Upper lobe of left lung (tissue), 6 donors: Measurements from ENCODE around the gene CSF2. TPM values are rescaled to one million over a fixed set of nuclear protein-coding genes. Genes with fewer than 3 reads are reported as not detected.

Source experiments
- ATAC-seq, 2 donors: fragments of 200-7000 bp; cut with Tn5 transposase; one replicate each; pipeline ENCODE4 v1.9.1; 2022; ENCODE audit warnings: mild to moderate bottlenecking in 2 of 2, moderate library complexity in 2 of 2; ENCODE audit not compliant: low FRiP score in 2 of 2
- DNase-seq, 2 donors: peaks; one replicate each; pipeline ENCODE4 v3.0.0-alpha.2; 2019 to 2020
- H3K27ac ChIP-seq, 4 donors: fragments of 200-600 bp; sonication (generic); one replicate each; pipeline ENCODE4 v1.5.1; 2016 to 2019
- H3K27me3 ChIP-seq, 4 donors: fragments of 200-600 bp; sonication (generic); one replicate each; pipeline ENCODE4 v1.5.1; 2017 to 2019
- H3K36me3 ChIP-seq, 4 donors: fragments of 200-600 bp; sonication (generic); one replicate each; pipeline ENCODE4 v1.5.1; 2016 to 2019
- H3K4me1 ChIP-seq, 4 donors: fragments of 200-600 bp; sonication (generic); one replicate each; pipeline ENCODE4 v1.5.1; 2018 to 2019
- H3K4me3 ChIP-seq, 4 donors: fragments of 200-600 bp; sonication (generic); one replicate each; pipeline ENCODE4 v1.5.1; 2017 to 2019; ENCODE audit warnings: mild to moderate bottlenecking in 2 of 4, moderate library complexity in 1 of 4
- H3K9me3 ChIP-seq, 4 donors: fragments of 200-600 bp; sonication (generic); one replicate each; pipeline ENCODE4 v1.5.1; 2018 to 2019
- EP300 ChIP-seq, 4 donors: sonication (generic); formaldehyde crosslinking; IDR thresholded peaks; one replicate each; pipeline ENCODE4 v1.5.1; 2017; ENCODE audit warnings: antibody characterized with exemption in 4 of 4, control low read depth in 2 of 4
- POLR2A ChIP-seq, 4 donors: fragments of 450-650 bp; IDR thresholded peaks; one replicate each; pipeline ENCODE4 v1.5.1; 2016 to 2017; ENCODE audit warnings: antibody characterized with exemption in 4 of 4, mild to moderate bottlenecking in 2 of 4
- POLR2AphosphoS5 ChIP-seq, 2 donors: sonication (generic); formaldehyde crosslinking; IDR thresholded peaks; one replicate each; pipeline ENCODE4 v1.5.1; 2017; ENCODE audit warnings: antibody characterized with exemption in 2 of 2
- WGBS, 2 donors: methylation state at CpG; one replicate each; pipeline ENCODE4 v1.1.5; 2017 to 2018; 5-methylcytosine and 5-hydroxymethylcytosine counted together
- total RNA-seq, 6 donors: library from RNA; depleted of rRNA in 4 of 6; stranded (reverse); fragments of >200 nt in 4 of 6; gene quantifications; one replicate each; pipeline versions ENCODE4 v1.1.0 to v1.2.1, GENCODE V29; 2016 to 2021
- TF ChIP-seq, protein P1 (sequence below), 6 experiments: fragments of 450-650 bp in 4 of 6; fragments of 200-600 bp in 2 of 6; sonication (generic) in 2 of 6; IDR thresholded peaks; one replicate each; pipeline ENCODE4 v1.5.1; 2016 to 2019; ENCODE audit warnings: antibody characterized with exemption in 6 of 6
- donor health status: DM: no; HTN: no; CAD: no; lungs with moderate emphysema.
- donor health status: DM: no; HTN: yes; CAD: no; lungs with severe emphysema.

Gene CSF2
- total RNA-seq, 6 donors from 2014 or later = 3.9 to 10.0 (median 4.4) TPM; not detected in 1

DNA sequence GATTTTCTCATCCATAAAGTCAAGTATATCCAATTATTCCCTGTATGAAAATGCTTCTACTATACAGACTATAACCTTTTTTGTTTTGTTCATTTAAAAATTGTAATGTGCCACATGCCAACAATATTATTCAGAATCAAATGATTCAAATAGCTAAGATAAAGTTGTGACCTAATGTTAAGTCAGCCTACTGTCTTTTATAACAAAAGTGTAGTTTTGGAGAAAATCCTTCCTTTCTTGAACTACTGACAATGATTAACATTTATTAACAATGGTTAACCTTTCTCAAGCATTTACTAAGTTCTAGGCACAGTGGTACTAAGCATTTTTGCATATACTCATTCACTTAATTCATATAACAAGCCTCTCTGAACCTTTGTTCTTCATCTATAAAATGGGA is 25.0 kb downstream of the CSF2 start:
- Histone ChIP-seq H3K4me3 (no peak overlapping the region), H3K36me3 (no peaks in the 10 kb centered on the region)
- TF ChIP-seq POLR2A (IDR thresholded peaks at IDR 0.05) = no peak
- no peak for TF ChIP-seq EP300 (IDR thresholded peaks at IDR 0.05)
- TF ChIP-seq, protein P1, sequence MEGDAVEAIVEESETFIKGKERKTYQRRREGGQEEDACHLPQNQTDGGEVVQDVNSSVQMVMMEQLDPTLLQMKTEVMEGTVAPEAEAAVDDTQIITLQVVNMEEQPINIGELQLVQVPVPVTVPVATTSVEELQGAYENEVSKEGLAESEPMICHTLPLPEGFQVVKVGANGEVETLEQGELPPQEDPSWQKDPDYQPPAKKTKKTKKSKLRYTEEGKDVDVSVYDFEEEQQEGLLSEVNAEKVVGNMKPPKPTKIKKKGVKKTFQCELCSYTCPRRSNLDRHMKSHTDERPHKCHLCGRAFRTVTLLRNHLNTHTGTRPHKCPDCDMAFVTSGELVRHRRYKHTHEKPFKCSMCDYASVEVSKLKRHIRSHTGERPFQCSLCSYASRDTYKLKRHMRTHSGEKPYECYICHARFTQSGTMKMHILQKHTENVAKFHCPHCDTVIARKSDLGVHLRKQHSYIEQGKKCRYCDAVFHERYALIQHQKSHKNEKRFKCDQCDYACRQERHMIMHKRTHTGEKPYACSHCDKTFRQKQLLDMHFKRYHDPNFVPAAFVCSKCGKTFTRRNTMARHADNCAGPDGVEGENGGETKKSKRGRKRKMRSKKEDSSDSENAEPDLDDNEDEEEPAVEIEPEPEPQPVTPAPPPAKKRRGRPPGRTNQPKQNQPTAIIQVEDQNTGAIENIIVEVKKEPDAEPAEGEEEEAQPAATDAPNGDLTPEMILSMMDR (IDR thresholded peaks at IDR 0.05) = no peak
- TF ChIP-seq POLR2AphosphoS5 (IDR thresholded peaks at IDR 0.05) = no peak

DNA sequence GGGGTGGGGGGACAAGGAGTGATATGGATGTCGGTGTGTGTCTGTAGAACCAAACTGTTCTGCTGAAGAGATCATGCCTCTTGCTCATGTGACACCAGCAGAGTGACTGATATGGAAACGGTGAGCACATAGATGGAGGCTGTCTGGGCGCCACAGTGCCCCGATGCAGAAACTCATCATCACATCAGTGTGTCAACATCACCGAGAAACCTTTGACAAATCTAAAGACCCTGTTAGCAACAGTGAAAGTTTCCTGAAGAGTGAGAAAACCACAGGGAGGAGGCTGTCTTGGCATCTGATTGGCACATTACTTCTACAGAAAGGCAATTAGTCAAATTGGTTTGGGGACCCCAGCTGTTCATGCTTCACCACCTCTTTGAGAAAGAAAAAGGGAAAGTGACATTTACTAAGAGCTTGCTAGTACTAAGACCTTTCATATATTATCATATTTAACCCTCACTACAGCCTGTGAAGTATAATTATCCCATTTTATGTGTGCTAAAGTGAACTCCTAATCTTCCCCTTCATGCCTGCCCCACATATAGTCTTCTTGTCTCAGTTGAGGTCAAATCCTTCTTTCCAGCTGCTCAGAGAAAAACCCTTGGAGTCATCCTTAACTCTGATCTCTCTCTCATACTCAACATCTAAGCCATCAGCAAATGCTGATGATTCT is 25.6 kb downstream of the CSF2 start:
- WGBS, 2 donors = 56 to 70% methylated on average over 5 of the region's 5 CpGs

More for the DNA sequence above, 25.0 kb downstream of the CSF2 start:
- Histone ChIP-seq H3K27ac (no peak overlapping the region), H3K4me1 (peaks cover 4 to 20% (median 16%) of the 10 kb centered on the region in 4 donors), H3K27me3 (no peaks in the 10 kb centered on the region), H3K9me3 (no peaks in the 10 kb centered on the region)
- DNase-seq = no peak
- ATAC-seq = no peak

DNA sequence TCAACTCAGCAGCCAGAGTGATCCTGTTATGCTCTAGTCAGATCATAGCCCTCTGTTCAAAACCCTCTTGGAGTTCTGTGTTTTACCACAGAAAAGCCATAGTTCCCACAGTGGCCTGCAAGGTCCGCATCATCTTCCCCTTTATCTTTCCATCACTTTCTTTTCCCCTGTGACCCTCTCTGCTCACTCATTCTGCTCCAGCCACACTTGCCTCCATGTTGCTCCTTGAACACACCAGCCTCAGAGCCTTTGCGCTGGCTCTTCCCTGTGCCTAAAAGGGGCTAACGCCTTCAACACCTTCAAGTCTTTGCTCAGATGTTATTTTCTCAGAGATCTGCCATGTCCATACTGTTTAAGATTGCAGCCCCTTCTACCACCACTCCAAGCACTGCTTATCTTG is 26.3 kb downstream of the CSF2 start:
- Histone ChIP-seq H3K9me3 (no peaks in the 10 kb centered on the region), H3K4me1 (peaks cover 10 to 23% (median 17%) of the 10 kb centered on the region in 4 donors), H3K27ac (no peak overlapping the region), H3K36me3 (no peaks in the 10 kb centered on the region), H3K27me3 (no peaks in the 10 kb centered on the region), H3K4me3 (no peak overlapping the region)
- DNase-seq (no peak), ATAC-seq (no peak)
- TF ChIP-seq, protein P1 (IDR thresholded peaks at IDR 0.05) = no peak
- TF ChIP-seq EP300 (IDR thresholded peaks at IDR 0.05) = no peak
- TF ChIP-seq POLR2A (IDR thresholded peaks at IDR 0.05) = no peak
- no peak for TF ChIP-seq POLR2AphosphoS5 (IDR thresholded peaks at IDR 0.05)
- 83 to 84% methylated on average over 3 of the region's 3 CpGs for WGBS, 2 donors

More for the DNA sequence above, 25.6 kb downstream of the CSF2 start:
- Histone ChIP-seq H3K27ac (no peak overlapping the region), H3K4me3 (no peak overlapping the region), H3K36me3 (no peaks in the 10 kb centered on the region), H3K4me1 (peaks cover 10 to 26% (median 19%) of the 10 kb centered on the region in 4 donors), H3K9me3 (no peaks in the 10 kb centered on the region), H3K27me3 (no peaks in the 10 kb centered on the region)
- TF ChIP-seq EP300 (IDR thresholded peaks at IDR 0.05) (no peak), POLR2AphosphoS5 (IDR thresholded peaks at IDR 0.05) (no peak), POLR2A (IDR thresholded peaks at IDR 0.05) (no peak)
- TF ChIP-seq, protein P1 (IDR thresholded peaks at IDR 0.05) = no peak
- ATAC-seq = no peak
- no peak for DNase-seq

DNA sequence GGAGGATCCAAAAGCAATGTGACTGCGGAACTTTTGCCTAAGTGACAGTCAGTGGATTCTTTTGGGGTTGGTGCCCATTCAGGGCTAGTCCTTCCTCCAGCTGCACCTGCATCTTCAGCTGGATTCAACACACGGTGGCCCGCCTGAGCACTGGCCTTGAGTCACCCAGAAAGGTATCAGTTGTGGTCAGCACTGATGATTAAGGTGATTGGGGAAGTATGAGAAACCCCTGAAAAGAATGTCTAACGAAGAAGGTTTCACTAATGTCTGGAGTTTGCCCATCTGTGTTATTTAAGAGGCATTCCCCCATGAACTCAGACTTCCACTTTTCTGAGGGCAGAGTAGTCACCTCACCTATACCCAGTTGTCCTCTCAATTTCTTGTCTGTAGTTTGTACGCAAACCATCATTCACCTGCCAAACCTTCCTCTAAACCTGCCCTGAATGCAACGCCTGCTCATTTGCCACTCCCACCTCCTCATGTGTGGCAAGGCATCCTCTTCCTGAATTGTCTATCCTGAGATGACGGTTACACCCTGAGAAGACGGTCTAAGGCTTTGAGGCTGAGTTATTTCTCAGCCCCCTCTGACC is 27.2 kb downstream of the CSF2 start:
- no peak overlapping the region for H3K4me3 ChIP-seq
- peak overlapping the region in 2 of 4 donors; percentile 30 to 35 for H3K27ac ChIP-seq
- TF ChIP-seq, protein P1 (IDR thresholded peaks at IDR 0.05) = no peak
- TF ChIP-seq POLR2AphosphoS5 (IDR thresholded peaks at IDR 0.05) = no peak
- no peak for TF ChIP-seq POLR2A (IDR thresholded peaks at IDR 0.05)
- TF ChIP-seq EP300 (IDR thresholded peaks at IDR 0.05) = no peak
- H3K36me3 ChIP-seq = no peaks in the 10 kb centered on the region
- H3K27me3 ChIP-seq = no peaks in the 10 kb centered on the region
- H3K4me1 ChIP-seq = peaks cover 10 to 23% (median 17%) of the 10 kb centered on the region in 4 donors
- no peaks in the 10 kb centered on the region for H3K9me3 ChIP-seq
- 70 to 92% methylated on average over 8 of the region's 8 CpGs for WGBS, 2 donors
- DNase-seq = no peak
- no peak for ATAC-seq
